Posterior cingulate gyrus (tissue), 11 donors: ENCODE results near the gene ST7.
A peak's percentile ranks its signal among the peaks of the same experiment; 100 is the strongest.

Experiments
- DNase-seq, 10 donors: peaks; one replicate each; pipeline versions ENCODE4 v3.0.0 to v3.0.0-alpha.2; 2020 to 2021; ENCODE audit warnings: mixed read lengths in 3 of 10
- intact Hi-C: fragments of 100-400 bp; cut with DNase I; formaldehyde crosslinking; loops from one replicate; pipeline ENCODE4 v1.15.1; 2023

Gene ST7

GRCh38 chr7:117140921-117141320 lies 187.6 kb downstream of the ST7 start:
- intact Hi-C loops: no loop called here
- no peak for DNase-seq

- no peak for DNase-seq
- intact Hi-C loops: no loop called here
These were observed 189.8 kb downstream of the ST7 start for GRCh38 chr7:117143066-117143465.

GRCh38 chr7:117143580-117143979 lies 190.3 kb downstream of the ST7 start:
- intact Hi-C loops: no loop called here
- DNase-seq: no peak

GRCh38 chr7:117145333-117145732 lies 192.0 kb downstream of the ST7 start:
- intact Hi-C loops: no loop called here
- no peak for DNase-seq

- no peak for DNase-seq
- intact Hi-C loops: no loop called here
These were observed 192.8 kb downstream of the ST7 start for GRCh38 chr7:117146059-117146458.

- intact Hi-C loops: no loop called here
- no peak for DNase-seq
These were observed 193.2 kb downstream of the ST7 start for GRCh38 chr7:117146511-117146910.

- no peak for DNase-seq
- intact Hi-C loops: no loop called here
These were observed 195.7 kb downstream of the ST7 start for GRCh38 chr7:117148971-117149370.

GRCh38 chr7:117149692-117150091 lies 196.4 kb downstream of the ST7 start:
- no peak for DNase-seq
- intact Hi-C loops: no loop called here

- peak in 1 of 10 donors; percentile 15 for DNase-seq
- intact Hi-C loops: no loop called here
These were observed 199.1 kb downstream of the ST7 start for GRCh38 chr7:117152213-117153007.

GRCh38 chr7:117153016-117153545 lies 199.8 kb downstream of the ST7 start:
- intact Hi-C loops: no loop called here
- no peak for DNase-seq

GRCh38 chr7:117154721-117155120 lies 201.4 kb downstream of the ST7 start:
- no peak for DNase-seq
- intact Hi-C loops: no loop called here

GRCh38 chr7:117155694-117156093 lies 202.4 kb downstream of the ST7 start:
- DNase-seq: no peak
- intact Hi-C loops: no loop called here

GRCh38 chr7:117157241-117158209 lies 204.2 kb downstream of the ST7 start:
- intact Hi-C loops: no loop called here
- DNase-seq: peak in 9 of 10 donors; percentile 34 to 93 (median 56)

- DNase-seq: no peak
- intact Hi-C loops: no loop called here
These were observed 205.8 kb downstream of the ST7 start for GRCh38 chr7:117158941-117159697.

- intact Hi-C loops: no loop called here
- DNase-seq: no peak
These were observed 209.8 kb downstream of the ST7 start for GRCh38 chr7:117163101-117163500.

- no peak for DNase-seq
- intact Hi-C loops: no loop called here
These were observed 211.3 kb downstream of the ST7 start for GRCh38 chr7:117164620-117165019.

- DNase-seq: no peak
- intact Hi-C loops: no loop called here
These were observed 212.4 kb downstream of the ST7 start for GRCh38 chr7:117165656-117166055.

GRCh38 chr7:117169907-117170306 lies 216.6 kb downstream of the ST7 start:
- no peak for DNase-seq
- intact Hi-C loops: no loop called here

- intact Hi-C loops: no loop called here
- no peak for DNase-seq
These were observed 217.8 kb downstream of the ST7 start for GRCh38 chr7:117171106-117171505.

GRCh38 chr7:117172283-117172682 lies 219.0 kb downstream of the ST7 start:
- intact Hi-C loops: no loop called here

More at GRCh38 chr7:117172283-117172682, 219.0 kb downstream of the ST7 start:
- no peak for DNase-seq
